DND-41 (cell line): ENCODE data around the gene PTPRN2.

Experiments used
- ATAC-seq: fragments of 200-7000 bp; cut with Tn5 transposase; 3 replicates; pipeline ENCODE4 v1.9.1; 2021; ENCODE audit warnings: low read depth; ENCODE audit not compliant: insufficient read depth
- DNase-seq: peaks from one replicate; pipeline ENCODE4 v3.0.0-alpha.2; 2020
- H2AFZ ChIP-seq: 2 replicates; pipeline ENCODE4 v1.6.0; 2012; ENCODE audit warnings: low read depth, low read length
- H3K27ac ChIP-seq: 2 replicates; pipeline ENCODE4 v1.5.1; 2012; ENCODE audit warnings: low read length, inconsistent platforms
- H3K27me3 ChIP-seq: fragments of 200-600 bp; sonication (generic); 2 replicates; pipeline ENCODE4 v1.6.0; 2012; ENCODE audit warnings: low read length, mild to moderate bottlenecking, inconsistent platforms; ENCODE audit not compliant: insufficient read depth, poor library complexity
- H3K36me3 ChIP-seq: 2 replicates; pipeline ENCODE4 v1.5.1; 2012; ENCODE audit warnings: low read length, inconsistent platforms; ENCODE audit not compliant: insufficient read depth
- H3K4me1 ChIP-seq: 2 replicates; pipeline ENCODE4 v1.5.1; 2012; ENCODE audit warnings: mild to moderate bottlenecking, low read length; ENCODE audit not compliant: insufficient read depth
- H3K4me2 ChIP-seq: 2 replicates; pipeline ENCODE4 v1.6.0; 2012; ENCODE audit warnings: mild to moderate bottlenecking, moderate library complexity, low read length, inconsistent platforms; ENCODE audit not compliant: insufficient read depth
- H3K4me3 ChIP-seq, 2 experiments: fragments of 200-600 bp in 1 of 2; shearing (Covaris generic) in 1 of 2; 2 replicates each; pipeline ENCODE4 v1.5.1; 2012 to 2016; ENCODE audit warnings: inconsistent platforms in 2 of 2, low read length in 2 of 2, mild to moderate bottlenecking in 2 of 2, low read depth in 1 of 2, moderate library complexity in 1 of 2
- H3K79me2 ChIP-seq: 2 replicates; pipeline ENCODE4 v1.6.0; 2012; ENCODE audit warnings: low read length, inconsistent platforms; ENCODE audit not compliant: insufficient read depth
- H3K9ac ChIP-seq: 2 replicates; pipeline ENCODE4 v1.6.0; 2012; ENCODE audit warnings: low read depth, mild to moderate bottlenecking, inconsistent platforms, low read length, moderate library complexity
- H3K9me3 ChIP-seq: 2 replicates; pipeline ENCODE4 v1.5.1; 2012; ENCODE audit warnings: low read length, moderate library complexity, mild to moderate bottlenecking, inconsistent platforms; ENCODE audit not compliant: insufficient read depth, severe bottlenecking
- H4K20me1 ChIP-seq: 2 replicates; pipeline ENCODE4 v1.6.0; 2012; ENCODE audit warnings: low read length; ENCODE audit not compliant: insufficient read depth
- EZH2 ChIP-seq: IDR thresholded peaks from 3 replicates; pipeline ENCODE4 v1.6.1; 2012; ENCODE audit warnings: borderline replicate concordance, low read depth, mild to moderate bottlenecking, moderate library complexity, low read length, inconsistent platforms; ENCODE audit not compliant: severe bottlenecking
- TF ChIP-seq, protein P1 (sequence below): IDR thresholded peaks from 2 replicates; pipeline ENCODE4 v1.5.1; 2012; ENCODE audit warnings: borderline replicate concordance, low read length, moderate library complexity, mild to moderate bottlenecking; ENCODE audit not compliant: poor library complexity, severe bottlenecking; ENCODE audit errors: extremely low read depth

Gene PTPRN2

GRCh38 chr7:158416283-158416933 lies 171.2 kb downstream of the PTPRN2 start:
- no peak for TF ChIP-seq EZH2
- TF ChIP-seq, protein P1, sequence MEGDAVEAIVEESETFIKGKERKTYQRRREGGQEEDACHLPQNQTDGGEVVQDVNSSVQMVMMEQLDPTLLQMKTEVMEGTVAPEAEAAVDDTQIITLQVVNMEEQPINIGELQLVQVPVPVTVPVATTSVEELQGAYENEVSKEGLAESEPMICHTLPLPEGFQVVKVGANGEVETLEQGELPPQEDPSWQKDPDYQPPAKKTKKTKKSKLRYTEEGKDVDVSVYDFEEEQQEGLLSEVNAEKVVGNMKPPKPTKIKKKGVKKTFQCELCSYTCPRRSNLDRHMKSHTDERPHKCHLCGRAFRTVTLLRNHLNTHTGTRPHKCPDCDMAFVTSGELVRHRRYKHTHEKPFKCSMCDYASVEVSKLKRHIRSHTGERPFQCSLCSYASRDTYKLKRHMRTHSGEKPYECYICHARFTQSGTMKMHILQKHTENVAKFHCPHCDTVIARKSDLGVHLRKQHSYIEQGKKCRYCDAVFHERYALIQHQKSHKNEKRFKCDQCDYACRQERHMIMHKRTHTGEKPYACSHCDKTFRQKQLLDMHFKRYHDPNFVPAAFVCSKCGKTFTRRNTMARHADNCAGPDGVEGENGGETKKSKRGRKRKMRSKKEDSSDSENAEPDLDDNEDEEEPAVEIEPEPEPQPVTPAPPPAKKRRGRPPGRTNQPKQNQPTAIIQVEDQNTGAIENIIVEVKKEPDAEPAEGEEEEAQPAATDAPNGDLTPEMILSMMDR = no peak
- no peak overlapping the region for H3K4me3 ChIP-seq
- DNase-seq = peak; percentile 21
- H3K9ac ChIP-seq = no peak overlapping the region
- H3K27me3 ChIP-seq = no peaks in the 10 kb centered on the region
- no peaks in the 10 kb centered on the region for H3K4me1 ChIP-seq
- H3K4me2 ChIP-seq = no peak overlapping the region
- ATAC-seq = no peak
- H3K27ac ChIP-seq = no peak overlapping the region
- H2AFZ ChIP-seq = no peak overlapping the region
- H3K79me2 ChIP-seq = no peaks in the 10 kb centered on the region
- H3K36me3 ChIP-seq = no peaks in the 10 kb centered on the region
- H4K20me1 ChIP-seq = no peaks in the 10 kb centered on the region
- no peaks in the 10 kb centered on the region for H3K9me3 ChIP-seq

GRCh38 chr7:158415316-158415715 lies 172.3 kb downstream of the PTPRN2 start:
- H3K36me3 ChIP-seq = no peaks in the 10 kb centered on the region

GRCh38 chr7:158414486-158414961 lies 173.1 kb downstream of the PTPRN2 start:
- H3K27me3 ChIP-seq = peaks cover 8% of the 10 kb centered on the region
- no peak overlapping the region for H3K4me2 ChIP-seq
- H3K79me2 ChIP-seq = no peaks in the 10 kb centered on the region
- H3K27ac ChIP-seq = no peak overlapping the region
- no peak overlapping the region for H3K9ac ChIP-seq
- H4K20me1 ChIP-seq = no peaks in the 10 kb centered on the region
- no peak overlapping the region for H3K4me3 ChIP-seq
- H3K36me3 ChIP-seq = no peaks in the 10 kb centered on the region
- no peak for DNase-seq
- no peaks in the 10 kb centered on the region for H3K4me1 ChIP-seq
- no peak for ATAC-seq
- TF ChIP-seq, protein P1 = no peak
- TF ChIP-seq EZH2 = no peak
- no peaks in the 10 kb centered on the region for H3K9me3 ChIP-seq
- no peak overlapping the region for H2AFZ ChIP-seq

More at GRCh38 chr7:158415316-158415715, 172.3 kb downstream of the PTPRN2 start:
- Histone ChIP-seq H2AFZ (no peak overlapping the region), H3K79me2 (no peaks in the 10 kb centered on the region), H4K20me1 (no peaks in the 10 kb centered on the region), H3K27me3 (peaks cover 8% of the 10 kb centered on the region), H3K9ac (no peak overlapping the region), H3K9me3 (no peaks in the 10 kb centered on the region), H3K4me2 (no peak overlapping the region), H3K27ac (no peak overlapping the region), H3K4me1 (no peaks in the 10 kb centered on the region), H3K4me3 (no peak overlapping the region)
- no peak for TF ChIP-seq EZH2
- TF ChIP-seq, protein P1 = no peak
- ATAC-seq (no peak), DNase-seq (no peak)
